SJSA1 (cell line): ENCODE measurements around the gene AGAP9. TPM values are rescaled to one million over a fixed set of nuclear protein-coding genes. Genes with fewer than 3 reads are reported as not detected.
"Not testable (repeated sequence)": the region's sequence is repeated elsewhere in the genome, so short reads cannot be mapped to it uniquely, and the experiment has no call there.

Experiments used
- DNase-seq, 2 experiments: peaks; one replicate each; pipeline ENCODE4 v3.0.0-alpha.2; 2015 to 2020; ENCODE audit warnings: low spot score in 2 of 2, low read depth in 1 of 2
- H3K27ac ChIP-seq: fragments of 250-450 bp; sonication (Bioruptor Pico); 2 replicates; pipeline ENCODE4 v1.5.1; 2020; ENCODE audit warnings: mild to moderate bottlenecking, moderate library complexity
- H3K27me3 ChIP-seq: fragments of 250-450 bp; sonication (Bioruptor Pico); replicated peaks from 2 replicates; pipeline ENCODE4 v1.5.1; 2020; ENCODE audit warnings: mild to moderate bottlenecking, moderate library complexity
- H3K36me3 ChIP-seq: fragments of 250-450 bp; sonication (Bioruptor Pico); 2 replicates; pipeline ENCODE4 v1.5.1; 2020; ENCODE audit warnings: mild to moderate bottlenecking
- H3K4me1 ChIP-seq: fragments of 250-450 bp; sonication (Bioruptor Pico); replicated peaks from 2 replicates; pipeline ENCODE4 v1.6.1; 2021; ENCODE audit warnings: mild to moderate bottlenecking
- H3K4me3 ChIP-seq: fragments of 250-450 bp; sonication (Bioruptor Pico); 2 replicates; pipeline ENCODE4 v1.5.1; 2020; ENCODE audit warnings: mild to moderate bottlenecking
- H3K9me3 ChIP-seq: fragments of 250-450 bp; sonication (Bioruptor Pico); replicated peaks from 2 replicates; pipeline ENCODE4 v1.5.1; 2020; ENCODE audit warnings: mild to moderate bottlenecking
- total RNA-seq: library from RNA; depleted of rRNA; stranded (reverse); fragments of >200 nt; shearing (Covaris generic); gene quantifications from 2 replicates; pipeline ENCODE4 v1.2.3, GENCODE V29; 2014; rRNA removed

AGAP9 gene
- total RNA-seq, 1 experiment from 2014 or later = 1.0 TPM

GRCh38 chr10:47457528-47457820 is 66.0 kb downstream of the AGAP9 start:
- no peaks in the 10 kb centered on the region for H3K36me3 ChIP-seq
- H3K9me3 ChIP-seq = no peaks in the 10 kb centered on the region
- no peak for DNase-seq
- H3K4me3 ChIP-seq = no peak overlapping the region
- no peak overlapping the region for H3K27ac ChIP-seq
- no peaks in the 10 kb centered on the region for H3K27me3 ChIP-seq
- H3K4me1 ChIP-seq = peaks cover 35% of the 10 kb centered on the region

GRCh38 chr10:47456794-47457527 is 66.5 kb downstream of the AGAP9 start:
- H3K4me1 ChIP-seq = peaks cover 35% of the 10 kb centered on the region
- H3K4me3 ChIP-seq = no peak overlapping the region
- H3K36me3 ChIP-seq = no peaks in the 10 kb centered on the region
- no peaks in the 10 kb centered on the region for H3K27me3 ChIP-seq
- no peak overlapping the region for H3K27ac ChIP-seq
- no peak for DNase-seq
- H3K9me3 ChIP-seq = no peaks in the 10 kb centered on the region

GRCh38 chr10:47456079-47456785 is 67.2 kb downstream of the AGAP9 start:
- Histone ChIP-seq H3K36me3 (no peaks in the 10 kb centered on the region), H3K9me3 (no peaks in the 10 kb centered on the region), H3K27ac (no peak overlapping the region), H3K27me3 (no peaks in the 10 kb centered on the region), H3K4me3 (no peak overlapping the region), H3K4me1 (peaks cover 35% of the 10 kb centered on the region)
- DNase-seq = peak in 1 of 2 experiments; percentile 9

GRCh38 chr10:47455350-47456078 is 67.9 kb downstream of the AGAP9 start:
- H3K4me1 ChIP-seq = peaks cover 32% of the 10 kb centered on the region
- not testable (repeated sequence) for H3K36me3 ChIP-seq, H3K27me3 ChIP-seq, H3K4me3 ChIP-seq, H3K9me3 ChIP-seq, H3K27ac ChIP-seq
- peak in 1 of 2 experiments; percentile 14 for DNase-seq

DNA sequence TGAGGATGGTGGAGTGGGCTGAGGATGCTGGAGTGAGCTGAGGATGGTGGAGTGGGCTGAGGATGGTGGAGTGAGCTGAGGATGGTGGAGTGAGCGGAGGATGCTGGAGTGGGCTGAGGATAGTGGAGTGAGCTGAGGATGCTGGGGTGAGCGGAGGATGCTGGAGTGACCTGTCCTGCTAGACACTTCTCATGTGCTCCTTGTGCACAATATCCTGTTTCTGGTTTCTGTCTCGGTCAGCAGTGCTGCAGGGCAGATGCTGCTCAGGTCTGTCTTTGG is 68.7 kb downstream of the AGAP9 start:
- Histone ChIP-seq H3K4me1 (peaks cover 32% of the 10 kb centered on the region), H3K27me3 (no peaks in the 10 kb centered on the region), H3K4me3 (no peak overlapping the region), H3K27ac (no peak overlapping the region), H3K36me3 (no peaks in the 10 kb centered on the region), H3K9me3 (no peaks in the 10 kb centered on the region)
- no peak for DNase-seq

GRCh38 chr10:47454008-47454779 is 69.2 kb downstream of the AGAP9 start:
- Histone ChIP-seq H3K4me3 (no peak overlapping the region), H3K4me1 (peaks cover 36% of the 10 kb centered on the region), H3K9me3 (no peaks in the 10 kb centered on the region), H3K27me3 (no peaks in the 10 kb centered on the region), H3K27ac (no peak overlapping the region), H3K36me3 (no peaks in the 10 kb centered on the region)
- no peak for DNase-seq

- H3K9me3 ChIP-seq = no peaks in the 10 kb centered on the region
- peaks cover 29% of the 10 kb centered on the region for H3K4me1 ChIP-seq
- no peak overlapping the region for H3K4me3 ChIP-seq
- H3K27me3 ChIP-seq = no peaks in the 10 kb centered on the region
- no peak for DNase-seq
- H3K36me3 ChIP-seq = no peaks in the 10 kb centered on the region
- no peak overlapping the region for H3K27ac ChIP-seq
Measured at GRCh38 chr10:47453141-47454007, 70.1 kb downstream of the AGAP9 start.

GRCh38 chr10:47452495-47453140 is 70.8 kb downstream of the AGAP9 start:
- peaks cover 26% of the 10 kb centered on the region for H3K4me1 ChIP-seq
- H3K4me3 ChIP-seq = no peak overlapping the region
- H3K9me3 ChIP-seq = no peaks in the 10 kb centered on the region
- DNase-seq = no peak
- H3K27ac ChIP-seq = no peak overlapping the region
- no peaks in the 10 kb centered on the region for H3K36me3 ChIP-seq
- H3K27me3 ChIP-seq = no peaks in the 10 kb centered on the region

DNA sequence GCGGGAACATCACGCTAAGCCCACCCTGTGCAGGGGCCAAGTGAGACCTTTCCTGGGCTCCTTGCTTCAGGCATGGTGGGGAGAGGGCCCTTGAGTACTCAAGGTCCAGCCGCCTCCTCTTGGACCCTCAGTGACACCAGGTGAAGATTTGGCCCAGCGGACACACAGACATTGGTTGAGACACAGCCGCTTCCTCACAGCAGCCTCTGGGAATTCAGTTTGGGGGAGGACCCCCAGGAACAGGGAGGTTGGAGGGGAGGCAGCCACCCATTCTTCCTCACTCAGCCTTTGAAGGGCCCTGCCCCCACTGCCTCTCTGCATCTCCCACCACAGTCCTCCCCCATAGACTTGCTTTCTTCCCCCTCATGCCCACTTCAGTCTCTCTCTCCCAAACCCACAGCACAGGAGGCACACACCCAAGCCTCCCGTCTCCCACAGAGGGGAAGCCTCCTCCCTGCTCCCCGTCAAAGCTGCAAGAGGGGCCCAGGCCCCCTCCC is 71.4 kb downstream of the AGAP9 start:
- Histone ChIP-seq H3K4me1 (peaks cover 25% of the 10 kb centered on the region), H3K27ac (no peak overlapping the region), H3K4me3 (no peak overlapping the region), H3K9me3 (no peaks in the 10 kb centered on the region), H3K27me3 (no peaks in the 10 kb centered on the region), H3K36me3 (no peaks in the 10 kb centered on the region)
- DNase-seq = no peak

Other genes starting within 250 kb of the AGAP9 start
- not detected in 2 replicates for gene GDF10, start 223.4 kb downstream of the AGAP9 start, total RNA-seq
- gene GDF2, start 201.2 kb downstream of the AGAP9 start, total RNA-seq = not detected in 2 replicates
- not detected in 2 replicates for gene RBP3, start 175.3 kb downstream of the AGAP9 start, total RNA-seq
- gene ZNF488, start 139.3 kb downstream of the AGAP9 start, total RNA-seq = 0.09 and 1.2 TPM in 2 replicates
- gene ANXA8, start 39.5 kb downstream of the AGAP9 start, total RNA-seq = 0.16 and 0.31 TPM in 2 replicates
- gene FAM25G, start 31.9 kb downstream of the AGAP9 start, total RNA-seq = not detected in 2 replicates
- 1.0 and 9.3 TPM in 2 replicates for gene SYT15B, start 240.0 kb upstream of the AGAP9 start, total RNA-seq